HepG2 (cell line): ENCODE measurements around the gene VCP. TPM values are rescaled to one million over a fixed set of nuclear protein-coding genes. Genes with fewer than 3 reads are reported as not detected.

Source experiments
- CEBPG ChIP-seq: IDR thresholded peaks from 2 replicates; pipeline ENCODE4 v1.6.1; 2016
- CEBPZ ChIP-seq: IDR thresholded peaks from 2 replicates; pipeline ENCODE4 v1.6.1; 2012; ENCODE audit warnings: low read length, improper control_type of control experiment
- HDAC6 ChIP-seq: fragments of 200-600 bp; sonication (generic); IDR thresholded peaks from 2 replicates; pipeline ENCODE4 v1.7.0; 2017; ENCODE audit warnings: mild to moderate bottlenecking, antibody characterized with exemption, low read length, low read depth
- HINFP ChIP-seq: sonication (generic); formaldehyde crosslinking; IDR thresholded peaks from 2 replicates; pipeline ENCODE4 v1.4.0; 2020; ENCODE audit warnings: low read depth, mild to moderate bottlenecking, missing genetic modification reagents
- KDM5B ChIP-seq: sonication (generic); formaldehyde crosslinking; IDR thresholded peaks from 2 replicates; pipeline ENCODE4 v1.4.0; 2020; ENCODE audit warnings: missing genetic modification reagents, mild to moderate bottlenecking, borderline replicate concordance
- MEIS2 ChIP-seq: sonication (generic); formaldehyde crosslinking; IDR thresholded peaks from 2 replicates; pipeline ENCODE4 v1.9.0; 2021; ENCODE audit warnings: mild to moderate bottlenecking, missing genetic modification reagents
- NFAT5 ChIP-seq: sonication (generic); formaldehyde crosslinking; IDR thresholded peaks from 2 replicates; pipeline ENCODE4 v1.4.0; 2020; ENCODE audit warnings: missing genetic modification reagents
- PTBP1 ChIP-seq: fragments of 200-400 bp; formaldehyde crosslinking; IDR thresholded peaks from 2 replicates; pipeline ENCODE4 v1.6.1; 2018; ENCODE audit warnings: low read length, low read depth; ENCODE audit not compliant: poor library complexity, severe bottlenecking
- SKI ChIP-seq: fragments of 450-650 bp; IDR thresholded peaks from one replicate; pipeline ENCODE4 v1.6.1; 2018; ENCODE audit warnings: mild to moderate bottlenecking; ENCODE audit not compliant: partially characterized antibody
- TFDP1 ChIP-seq: IDR thresholded peaks from 2 replicates; pipeline ENCODE4 v1.6.1; 2016; ENCODE audit warnings: missing compliant biosample characterization, missing genetic modification reagents, borderline replicate concordance
- ZNF432 ChIP-seq: sonication (generic); formaldehyde crosslinking; IDR thresholded peaks from 2 replicates; pipeline ENCODE4 v1.5.0; 2020; ENCODE audit warnings: missing genetic modification reagents, mild to moderate bottlenecking, borderline replicate concordance
- ZNF605 ChIP-seq: sonication (generic); formaldehyde crosslinking; IDR thresholded peaks from 2 replicates; pipeline ENCODE4 v1.8.0; 2022; ENCODE audit warnings: mild to moderate bottlenecking, missing genetic modification reagents
- ZNF740 ChIP-seq: sonication (generic); formaldehyde crosslinking; IDR thresholded peaks from 2 replicates; pipeline ENCODE4 v1.4.0; 2020; ENCODE audit warnings: missing genetic modification reagents
- ZNF878 ChIP-seq: sonication (generic); formaldehyde crosslinking; IDR thresholded peaks from 2 replicates; pipeline ENCODE4 v1.8.1; 2023; ENCODE audit warnings: mild to moderate bottlenecking, missing genetic modification reagents, moderate library complexity
- polyA plus RNA-seq, 8 experiments: library from polyadenylated mRNA; depleted of rRNA in 3 of 8; stranded (reverse) in 7 of 8; unstranded in 1 of 8; fragments of >200 nt; fragmentation: Illumina TruSeq in 4 of 8; extraction: Trizol in 4 of 8; gene quantifications; 2 replicates each; pipeline versions ENCODE4 v1.2.1 to v1.2.3, GENCODE V29; 2011 to 2016; ENCODE audit warnings: low read depth in 4 of 8, missing spikeins in 1 of 8, mixed read lengths in 1 of 8; ENCODE audit not compliant: insufficient read depth in 1 of 8
- total RNA-seq, 5 experiments: library from RNA; depleted of rRNA; stranded (reverse); fragments of >200 nt; fragmentation: Illumina TruSeq; extraction: Trizol; gene quantifications; 2 replicates each; pipeline ENCODE4 v1.2.3, GENCODE V29; 2016; ENCODE audit warnings: low read depth in 1 of 5

The VCP gene
- total and polyA plus RNA-seq, 2 of the 13 experiments (the other 11 are each of a cell fraction or from before 2014, with no cell fraction given) = 143 to 391 TPM

GRCh38 chr9:35116898-35117551, 44.6 kb upstream of the VCP start (continued):
- TF ChIP-seq KDM5B (CRISPR knock-in tag) = no peak
- TF ChIP-seq MEIS2 (CRISPR knock-in tag) = peak; percentile 51; the same call in 1 of the 2 replicates
- no peak for TF ChIP-seq ZNF605
- no peak for TF ChIP-seq ZNF878 (CRISPR knock-in tag)
- TF ChIP-seq ZNF432 (CRISPR knock-in tag) = no peak
- peak; percentile 34; the same call in 1 of the 2 replicates for TF ChIP-seq CEBPG (CRISPR knock-in tag)
- TF ChIP-seq CEBPZ = no peak
- TF ChIP-seq ZNF740 (CRISPR knock-in tag) = no peak
- no peak for TF ChIP-seq NFAT5 (CRISPR knock-in tag)
- TF ChIP-seq HDAC6 = no peak
- TF ChIP-seq HINFP (CRISPR knock-in tag) = 0 out of 2 replicates have a peak, but pooled peaks have one; percentile 79
- TF ChIP-seq PTBP1 = no peak
- peak; percentile 16; the same call in 1 of the 2 replicates for TF ChIP-seq TFDP1 (CRISPR knock-in tag)
- TF ChIP-seq SKI = peak; percentile 17
